ENCODE measurements around the gene NUDT8.

GRCh38 chr11:67647471-67647870, 17.7 kb upstream of the NUDT8 start:
- TF ChIP-seq CTCF (IDR thresholded peaks at IDR 0.05) (no peak), POLR2AphosphoS5 (IDR thresholded peaks at IDR 0.05; ENCODE audit: low read depth, low read length) (no peak)
